Measurements from ENCODE around the gene CNTNAP2. TPM values are rescaled to one million over a fixed set of nuclear protein-coding genes. Genes with fewer than 3 reads are reported as not detected.
"Not testable (repeated sequence)": the region's sequence is repeated elsewhere in the genome, so short reads cannot be mapped to it uniquely, and the experiment has no call there.

Gene CNTNAP2
- total and polyA plus RNA-seq, 3 donors from 2014 or later, result 4.3 to 6.1 (median 4.4) TPM

DNA sequence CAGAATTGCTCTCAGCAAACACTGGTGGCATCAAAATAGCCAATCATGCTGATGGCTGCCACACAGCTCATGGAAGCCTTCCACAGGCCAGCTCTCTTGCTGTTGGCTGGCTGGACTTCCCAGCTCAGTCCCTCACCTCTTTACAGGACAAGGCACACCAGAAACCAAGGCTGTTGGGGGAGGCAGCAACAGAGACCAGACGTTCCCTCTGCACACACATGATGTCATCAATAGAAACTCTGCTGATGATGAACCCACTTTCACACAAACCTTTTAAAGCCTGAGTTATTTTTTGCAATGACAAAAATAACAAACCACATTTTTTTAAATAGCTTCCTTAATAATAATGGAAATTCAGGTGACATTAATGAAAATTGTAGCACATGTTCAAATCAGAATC is 2173.0 kb downstream of the CNTNAP2 start:
- TF ChIP-seq, protein P1, sequence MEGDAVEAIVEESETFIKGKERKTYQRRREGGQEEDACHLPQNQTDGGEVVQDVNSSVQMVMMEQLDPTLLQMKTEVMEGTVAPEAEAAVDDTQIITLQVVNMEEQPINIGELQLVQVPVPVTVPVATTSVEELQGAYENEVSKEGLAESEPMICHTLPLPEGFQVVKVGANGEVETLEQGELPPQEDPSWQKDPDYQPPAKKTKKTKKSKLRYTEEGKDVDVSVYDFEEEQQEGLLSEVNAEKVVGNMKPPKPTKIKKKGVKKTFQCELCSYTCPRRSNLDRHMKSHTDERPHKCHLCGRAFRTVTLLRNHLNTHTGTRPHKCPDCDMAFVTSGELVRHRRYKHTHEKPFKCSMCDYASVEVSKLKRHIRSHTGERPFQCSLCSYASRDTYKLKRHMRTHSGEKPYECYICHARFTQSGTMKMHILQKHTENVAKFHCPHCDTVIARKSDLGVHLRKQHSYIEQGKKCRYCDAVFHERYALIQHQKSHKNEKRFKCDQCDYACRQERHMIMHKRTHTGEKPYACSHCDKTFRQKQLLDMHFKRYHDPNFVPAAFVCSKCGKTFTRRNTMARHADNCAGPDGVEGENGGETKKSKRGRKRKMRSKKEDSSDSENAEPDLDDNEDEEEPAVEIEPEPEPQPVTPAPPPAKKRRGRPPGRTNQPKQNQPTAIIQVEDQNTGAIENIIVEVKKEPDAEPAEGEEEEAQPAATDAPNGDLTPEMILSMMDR (IDR thresholded peaks at IDR 0.05), result no peak
- TF ChIP-seq POLR2A (IDR thresholded peaks at IDR 0.05), result no peak
- Histone ChIP-seq H3K4me1 (no peaks in the 10 kb centered on the region), H3K9me3 (no peaks in the 10 kb centered on the region), H3K4me3 (no peak overlapping the region), H3K36me3 (ENCODE audit: low read depth, missing control alignments) (no peaks in the 10 kb centered on the region), H3K27me3 (no peaks in the 10 kb centered on the region), H3K27ac (no peak overlapping the region)
- DNase-seq, result no peak
- intact Hi-C loops (cut with DNase I; ENCODE audit: low total_unique reads), result no loop called here
- 35 to 36% methylated on average over 1 of the region's 1 CpG for WGBS, 2 donors

DNA sequence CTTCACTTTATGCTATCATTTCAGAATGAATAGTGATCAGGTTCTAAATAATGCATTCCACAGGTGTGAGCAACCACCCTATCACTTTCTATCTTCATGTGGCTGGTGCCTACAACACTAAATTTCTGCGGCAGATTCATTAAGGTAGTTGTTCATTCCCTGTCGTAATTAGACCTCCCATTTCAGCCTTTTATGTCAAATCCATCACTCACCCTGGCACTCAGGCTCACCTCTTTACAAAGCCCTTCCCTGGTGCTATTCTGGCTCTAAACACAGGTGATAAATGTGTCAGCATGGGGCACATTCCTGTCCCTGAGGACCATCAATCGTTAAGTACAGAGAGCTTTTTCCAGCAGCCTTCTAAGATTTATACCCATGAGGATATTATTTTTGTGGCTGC is 2173.9 kb downstream of the CNTNAP2 start:
- TF ChIP-seq, protein P1 (IDR thresholded peaks at IDR 0.05), result no peak
- no peak for TF ChIP-seq POLR2A (IDR thresholded peaks at IDR 0.05)
- H3K27me3 ChIP-seq, result no peaks in the 10 kb centered on the region
- DNase-seq, result no peak
- H3K4me1 ChIP-seq, result no peaks in the 10 kb centered on the region
- no peak overlapping the region for H3K27ac ChIP-seq
- intact Hi-C loops (cut with DNase I; ENCODE audit: low total_unique reads), result no loop called here
- WGBS, 2 donors, result 61 to 65% methylated on average over 3 of the region's 3 CpGs
- no peaks in the 10 kb centered on the region for H3K36me3 ChIP-seq (ENCODE audit: low read depth, missing control alignments)
- H3K9me3 ChIP-seq, result no peaks in the 10 kb centered on the region
- no peak overlapping the region for H3K4me3 ChIP-seq

DNA sequence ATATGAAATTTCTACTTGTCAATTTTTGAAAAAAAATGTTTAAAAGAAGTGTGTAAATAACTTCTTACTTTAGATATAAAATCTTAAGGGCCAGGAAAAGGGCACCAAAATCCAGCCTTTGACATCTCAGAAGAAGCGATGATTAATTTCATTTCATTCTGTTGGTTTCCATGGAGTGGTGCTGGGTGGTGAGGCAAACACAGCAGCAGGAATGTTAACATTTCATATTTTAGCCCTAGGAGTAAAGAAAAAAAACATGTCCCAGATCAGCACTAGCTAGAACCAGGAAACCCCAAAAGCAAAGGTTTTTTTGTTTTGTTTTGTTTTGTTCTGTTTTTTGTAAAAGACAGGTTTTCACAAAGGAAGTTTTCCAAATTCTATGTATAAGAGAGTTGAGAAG is 2175.2 kb downstream of the CNTNAP2 start:
- TF ChIP-seq, protein P1 (IDR thresholded peaks at IDR 0.05), result no peak
- TF ChIP-seq POLR2A (IDR thresholded peaks at IDR 0.05), result no peak
- H3K9me3 ChIP-seq, result no peaks in the 10 kb centered on the region
- H3K36me3 ChIP-seq (ENCODE audit: low read depth, missing control alignments), result no peaks in the 10 kb centered on the region
- no peaks in the 10 kb centered on the region for H3K4me1 ChIP-seq
- H3K27me3 ChIP-seq, result no peaks in the 10 kb centered on the region
- H3K4me3 ChIP-seq, result no peak overlapping the region
- 92% methylated on average over 1 of the region's 1 CpG for WGBS, 2 donors
- intact Hi-C loops (cut with DNase I; ENCODE audit: low total_unique reads), result no loop called here
- H3K27ac ChIP-seq, result no peak overlapping the region
- DNase-seq, result no peak

DNA sequence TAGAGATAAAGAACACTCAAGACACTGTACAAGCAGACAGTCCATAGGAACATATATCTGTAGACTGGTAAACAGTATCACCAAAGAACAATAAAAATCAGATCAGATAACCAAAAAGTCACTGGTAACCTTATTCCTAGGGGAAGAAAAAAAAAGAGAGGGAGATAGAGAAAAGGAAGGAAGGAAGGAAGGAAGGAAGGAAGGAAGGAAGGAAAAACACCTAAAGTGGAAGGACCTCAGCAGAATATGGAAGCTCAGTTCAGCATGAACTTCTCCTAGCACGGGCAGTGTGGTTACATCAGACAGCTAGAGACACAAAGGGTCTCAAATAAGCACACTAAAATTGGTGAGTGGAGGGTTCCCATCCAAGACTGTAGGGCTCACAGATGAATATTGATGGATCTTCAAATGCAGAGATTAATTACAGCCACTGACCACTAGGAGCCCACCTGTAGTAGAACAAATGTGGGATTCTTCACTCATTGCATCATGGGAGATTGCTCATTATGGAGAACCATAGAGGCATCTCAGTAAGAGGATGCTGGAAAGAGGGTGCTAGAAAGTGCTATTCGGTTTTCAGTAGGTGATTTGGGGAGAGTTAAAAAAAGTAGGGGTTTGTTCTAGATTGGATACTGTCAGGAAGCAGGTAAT is 2180.5 kb downstream of the CNTNAP2 start:
- H3K36me3 ChIP-seq (ENCODE audit: low read depth, missing control alignments), result no peaks in the 10 kb centered on the region
- DNase-seq, result no peak
- 86 to 88% methylated on average over 2 of the region's 2 CpGs for WGBS, 2 donors
- no peaks in the 10 kb centered on the region for H3K9me3 ChIP-seq
- H3K4me1 ChIP-seq, result no peaks in the 10 kb centered on the region
- no peak overlapping the region for H3K4me3 ChIP-seq
- intact Hi-C loops (cut with DNase I; ENCODE audit: low total_unique reads), result no loop called here
- H3K27ac ChIP-seq, result no peak overlapping the region
- no peaks in the 10 kb centered on the region for H3K27me3 ChIP-seq
- TF ChIP-seq, protein P1 (IDR thresholded peaks at IDR 0.05), result peak in 1 of 3 experiments; percentile 16
- no peak for TF ChIP-seq POLR2A (IDR thresholded peaks at IDR 0.05)

DNA sequence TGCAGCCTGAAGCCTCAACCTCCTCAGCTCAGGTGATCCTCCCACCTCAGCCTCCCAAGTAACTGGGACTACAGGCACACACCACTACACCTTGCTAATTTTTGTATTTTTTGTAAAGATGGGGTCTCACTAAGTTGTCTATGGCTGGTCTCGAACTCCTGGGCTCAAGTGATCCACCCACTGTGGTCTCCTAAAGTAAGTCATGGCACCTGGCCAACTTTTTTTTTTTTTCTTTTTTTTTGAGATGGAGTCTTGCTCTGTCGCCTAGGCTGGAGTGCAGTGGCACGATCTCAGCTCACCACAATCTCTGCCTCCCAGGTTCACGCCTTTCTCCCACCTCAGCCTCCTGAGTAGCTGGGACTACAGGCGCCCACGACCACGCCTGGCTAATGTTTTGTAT is 2182.2 kb downstream of the CNTNAP2 start:
- DNase-seq; H3K27me3 ChIP-seq; H3K4me1 ChIP-seq; H3K36me3 ChIP-seq (ENCODE audit: low read depth, missing control alignments); H3K4me3 ChIP-seq; H3K27ac ChIP-seq; intact Hi-C loops (cut with DNase I; ENCODE audit: low total_unique reads); H3K9me3 ChIP-seq: not testable (repeated sequence)
- WGBS, 2 donors, result 97% methylated on average over 7 of the region's 7 CpGs

All from testis (tissue), 3 donors.